ENCODE results near the gene SGMS1.

- TF ChIP-seq CTCF (IDR thresholded peaks at IDR 0.05) (no peak), EZH2 (IDR thresholded peaks at IDR 0.05) (no peak), EZH2phosphoT487 (IDR thresholded peaks at IDR 0.05) (no peak)
Observed at GRCh38 chr10:50447691-50448090, 176.1 kb downstream of the SGMS1 start.

Measured in neural progenitor cell (in vitro differentiated cells).